CD14-positive monocyte (primary cell): ENCODE results near the gene GALNT17. TPM values are rescaled to one million over a fixed set of nuclear protein-coding genes. Genes with fewer than 3 reads are reported as not detected.

Source experiments
- DNase-seq, 3 donors: peaks; one replicate each; pipeline ENCODE4 v3.0.0-alpha.2; 2011 to 2022
- H2AFZ ChIP-seq: 2 replicates; pipeline ENCODE4 v1.6.0; 2012; ENCODE audit warnings: mild to moderate bottlenecking, low read depth, low read length, inconsistent platforms; ENCODE audit not compliant: insufficient read depth, poor library complexity, severe bottlenecking
- H3K27ac ChIP-seq, 2 donors: 1 replicate in 1 of 2; 2 replicates in 1 of 2; pipeline ENCODE4 v1.5.1; 2012 to 2013; ENCODE audit warnings: low read length in 2 of 2, control low read depth in 1 of 2, inconsistent platforms in 1 of 2, low read depth in 1 of 2, mild to moderate bottlenecking in 1 of 2
- H3K27me3 ChIP-seq, 2 donors: one replicate each; pipeline versions ENCODE4 v1.6.0 to v1.6.1; 2011 to 2013; ENCODE audit warnings: low read length in 2 of 2; ENCODE audit not compliant: control insufficient read depth in 2 of 2, insufficient read depth in 2 of 2
- H3K36me3 ChIP-seq, 2 donors: replicated peaks in 1 of 2; 1 replicate in 1 of 2; 2 replicates in 1 of 2; pipeline versions ENCODE4 v1.5.1 to v1.6.1; 2012 to 2013; ENCODE audit warnings: low read length in 2 of 2, control low read depth in 1 of 2, inconsistent platforms in 1 of 2, mild to moderate bottlenecking in 1 of 2; ENCODE audit not compliant: insufficient read depth in 2 of 2, control insufficient read depth in 1 of 2
- H3K4me1 ChIP-seq, 2 donors: 1 replicate in 1 of 2; 2 replicates in 1 of 2; pipeline versions ENCODE4 v1.5.1 to v1.6.1; 2012 to 2013; ENCODE audit warnings: low read length in 2 of 2, control low read depth in 1 of 2, inconsistent platforms in 1 of 2, mild to moderate bottlenecking in 1 of 2, moderate library complexity in 1 of 2; ENCODE audit not compliant: insufficient read depth in 2 of 2, control insufficient read depth in 1 of 2
- H3K4me2 ChIP-seq: replicated peaks from 2 replicates; pipeline ENCODE3; 2012; ENCODE audit warnings: low read length, moderate library complexity, mild to moderate bottlenecking; ENCODE audit not compliant: poor library complexity, severe bottlenecking; ENCODE audit errors: extremely low read depth
- H3K4me3 ChIP-seq, 3 experiments: fragments of 200-600 bp in 1 of 3; sonication (generic) in 1 of 3; replicated peaks in 1 of 3; 1 replicate in 2 of 3; 2 replicates in 1 of 3; pipeline ENCODE4 v1.5.1; 2011 to 2013; ENCODE audit warnings: low read length in 3 of 3, mild to moderate bottlenecking in 3 of 3, control low read depth in 2 of 3, low read depth in 2 of 3, inconsistent platforms in 1 of 3, moderate library complexity in 1 of 3
- H3K79me2 ChIP-seq: 2 replicates; pipeline ENCODE4 v1.6.0; 2012; ENCODE audit warnings: mild to moderate bottlenecking, control low read depth, inconsistent platforms, low read length, moderate library complexity; ENCODE audit not compliant: insufficient read depth
- H3K9ac ChIP-seq: 2 replicates; pipeline ENCODE4 v1.6.0; 2017; ENCODE audit warnings: low read length, mild to moderate bottlenecking; ENCODE audit not compliant: insufficient read depth, poor library complexity, severe bottlenecking
- H3K9me3 ChIP-seq, 2 donors: replicated peaks in 1 of 2; 1 replicate in 1 of 2; 2 replicates in 1 of 2; pipeline versions ENCODE4 v1.5.1 to v1.6.1; 2012 to 2013; ENCODE audit warnings: low read length in 2 of 2, control low read depth in 1 of 2; ENCODE audit not compliant: control insufficient read depth in 1 of 2, insufficient read depth in 1 of 2
- H4K20me1 ChIP-seq: 2 replicates; pipeline ENCODE4 v1.6.0; 2012; ENCODE audit warnings: mild to moderate bottlenecking, low read length, control low read depth, moderate library complexity; ENCODE audit not compliant: insufficient read depth
- H3K27ac Mint-ChIP-seq, 7 donors: one replicate each; pipeline ENCODE4 v1.8.0; 2020; ENCODE audit warnings: mild to moderate bottlenecking in 7 of 7, mixed read lengths in 7 of 7, moderate library complexity in 6 of 7, inconsistent platforms in 2 of 7
- H3K27me3 Mint-ChIP-seq, 3 donors: one replicate each; pipeline ENCODE4 v1.8.0; 2021 to 2022; ENCODE audit warnings: low read depth in 3 of 3, mild to moderate bottlenecking in 3 of 3, mixed read lengths in 3 of 3, moderate library complexity in 3 of 3, inconsistent platforms in 1 of 3
- H3K36me3 Mint-ChIP-seq, 2 donors: one replicate each; pipeline ENCODE4 v1.8.0; 2020; ENCODE audit warnings: mixed read lengths in 2 of 2, inconsistent platforms in 1 of 2, mild to moderate bottlenecking in 1 of 2
- H3K4me1 Mint-ChIP-seq: one replicate; pipeline ENCODE4 v1.8.0; 2020; ENCODE audit warnings: mild to moderate bottlenecking, mixed read lengths
- H3K4me3 Mint-ChIP-seq, 2 donors: one replicate each; pipeline ENCODE4 v1.8.0; 2020; ENCODE audit warnings: mild to moderate bottlenecking in 2 of 2, mixed read lengths in 2 of 2, moderate library complexity in 1 of 2
- H3K9me3 Mint-ChIP-seq, 7 donors: one replicate each; pipeline ENCODE4 v1.8.0; 2020 to 2022; ENCODE audit warnings: mixed read lengths in 7 of 7, mild to moderate bottlenecking in 6 of 7, moderate library complexity in 6 of 7, inconsistent platforms in 2 of 7
- CTCF ChIP-seq: fragments of 200-600 bp; IDR thresholded peaks from one replicate; pipeline ENCODE4 v1.8.0; 2022; ENCODE audit warnings: antibody characterized with exemption, mild to moderate bottlenecking
- WGBS: methylation state at CpG from one replicate; pipeline ENCODE4 v1.1.5; 2013; ENCODE audit warnings: missing lambda C conversion rate; ENCODE audit not compliant: insufficient coverage; 5-methylcytosine and 5-hydroxymethylcytosine counted together
- intact Hi-C, 2 donors: fragments of 100-400 bp; cut with micrococcal nuclease; formaldehyde crosslinking; loops; one replicate each; pipeline versions ENCODE4 v1.15.0 to v1.15.1; 2023
- polyA plus RNA-seq, 3 donors: library from polyadenylated mRNA; depleted of rRNA in 1 of 3; unstranded in 2 of 3; stranded (reverse) in 1 of 3; fragments of 300-500 nt in 2 of 3; fragments of >200 nt in 1 of 3; fragmentation: Illumina TruSeq in 2 of 3; gene quantifications; 1 replicate in 2 of 3; 2 replicates in 1 of 3; pipeline ENCODE4 v1.2.3, GENCODE V29; 2012 to 2021

The GALNT17 gene
- polyA plus RNA-seq, 3 donors: not detected

- TF ChIP-seq CTCF: no peak
- no peaks in the 10 kb centered on the region for H3K36me3 ChIP-seq
- no peaks in the 10 kb centered on the region for H4K20me1 ChIP-seq
- H3K4me3 ChIP-seq: no peak overlapping the region
- no peaks in the 10 kb centered on the region for H3K27me3 ChIP-seq
- Mint-ChIP-seq H3K4me3 (no peak overlapping the region), H3K27ac (no peak overlapping the region), H3K27me3 (peaks cover 1 to 2% (median 1%) of the 10 kb centered on the region in 3 donors), H3K36me3 (no peaks in the 10 kb centered on the region), H3K9me3 (peaks cover 8 to 28% (median 16%) of the 10 kb centered on the region in 7 donors), H3K4me1 (no peaks in the 10 kb centered on the region)
- H3K4me1 ChIP-seq: no peaks in the 10 kb centered on the region
- H3K9me3 ChIP-seq: peaks cover 3 to 5% of the 10 kb centered on the region in 2 donors
- no peak for DNase-seq
- no peak overlapping the region for H3K9ac ChIP-seq
- 94% methylated on average over 3 of the region's 5 CpGs for WGBS
- H3K27ac ChIP-seq: no peak overlapping the region
- H2AFZ ChIP-seq: no peak overlapping the region
- no peaks in the 10 kb centered on the region for H3K79me2 ChIP-seq
- intact Hi-C loops: no loop called here
- no peak overlapping the region for H3K4me2 ChIP-seq
These were observed 550.2 kb downstream of the GALNT17 start for GRCh38 chr7:71682181-71682580.

- no peaks in the 10 kb centered on the region for H3K36me3 Mint-ChIP-seq
- DNase-seq: no peak
- Histone ChIP-seq H3K4me1 (no peaks in the 10 kb centered on the region), H3K27me3 (no peaks in the 10 kb centered on the region), H3K4me2 (no peak overlapping the region), H3K9me3 (peaks cover 3 to 5% of the 10 kb centered on the region in 2 donors), H3K27ac (no peak overlapping the region), H3K4me3 (no peak overlapping the region), H3K9ac (no peak overlapping the region), H4K20me1 (no peaks in the 10 kb centered on the region), H3K79me2 (no peaks in the 10 kb centered on the region), H3K36me3 (no peaks in the 10 kb centered on the region), H2AFZ (no peak overlapping the region)
- H3K4me3 Mint-ChIP-seq: peak overlapping the region in 1 of 2 donors; percentile 35
- H3K27me3 Mint-ChIP-seq: peaks cover 1 to 3% (median 2%) of the 10 kb centered on the region in 3 donors
- 45% methylated on average over 14 of the region's 21 CpGs for WGBS
- no peak overlapping the region for H3K27ac Mint-ChIP-seq
- intact Hi-C loops: no loop called here
- peaks cover 7 to 28% (median 14%) of the 10 kb centered on the region in 7 donors for H3K9me3 Mint-ChIP-seq
- no peak for TF ChIP-seq CTCF
- no peaks in the 10 kb centered on the region for H3K4me1 Mint-ChIP-seq
These were observed 551.2 kb downstream of the GALNT17 start for GRCh38 chr7:71682841-71683781.
